Parathyroid adenoma (tissue), 2 donors: ENCODE data around the gene KIFC1.

Source experiments
- H2AFZ ChIP-seq: fragments of 300-600 bp; sonication (generic); one replicate; pipeline ENCODE4 v1.7.0; 2017; ENCODE audit warnings: antibody characterized with exemption, mild to moderate bottlenecking
- H3K27ac ChIP-seq: fragments of 300-600 bp; sonication (generic); one replicate; pipeline ENCODE4 v1.7.0; 2017
- H3K27me3 ChIP-seq: fragments of 300-600 bp; sonication (generic); one replicate; pipeline ENCODE4 v1.7.0; 2017; ENCODE audit warnings: low read length; ENCODE audit not compliant: control insufficient read depth, insufficient read depth
- H3K36me3 ChIP-seq: fragments of 300-600 bp; sonication (generic); one replicate; pipeline ENCODE4 v1.7.0; 2017; ENCODE audit warnings: low read length; ENCODE audit not compliant: control insufficient read depth, insufficient read depth
- H3K4me1 ChIP-seq: fragments of 300-600 bp; sonication (generic); one replicate; pipeline ENCODE4 v1.7.0; 2017; ENCODE audit warnings: control low read depth
- H3K4me2 ChIP-seq: fragments of 300-600 bp; sonication (generic); one replicate; pipeline ENCODE4 v1.7.0; 2017; ENCODE audit warnings: low read length
- H3K4me3 ChIP-seq: fragments of 300-600 bp; sonication (generic); one replicate; pipeline ENCODE4 v1.7.0; 2017; ENCODE audit warnings: low read depth, low read length
- H3K79me2 ChIP-seq: fragments of 300-600 bp; sonication (generic); one replicate; pipeline ENCODE4 v1.7.0; 2017; ENCODE audit warnings: control low read depth
- H3K9ac ChIP-seq: fragments of 300-600 bp; sonication (generic); one replicate; pipeline ENCODE4 v1.7.0; 2017; ENCODE audit warnings: mild to moderate bottlenecking
- H3K9me3 ChIP-seq: fragments of 300-600 bp; sonication (generic); one replicate; pipeline ENCODE4 v1.7.0; 2017; ENCODE audit warnings: low read length; ENCODE audit not compliant: control insufficient read depth
- TF ChIP-seq, protein P1 (sequence below): fragments of 300-600 bp; sonication (generic); IDR thresholded peaks from one replicate; pipeline ENCODE4 v1.7.0; 2017; ENCODE audit warnings: antibody characterized with exemption, mild to moderate bottlenecking
- donor health status: primary hyperparathyroidism.

Gene KIFC1

DNA sequence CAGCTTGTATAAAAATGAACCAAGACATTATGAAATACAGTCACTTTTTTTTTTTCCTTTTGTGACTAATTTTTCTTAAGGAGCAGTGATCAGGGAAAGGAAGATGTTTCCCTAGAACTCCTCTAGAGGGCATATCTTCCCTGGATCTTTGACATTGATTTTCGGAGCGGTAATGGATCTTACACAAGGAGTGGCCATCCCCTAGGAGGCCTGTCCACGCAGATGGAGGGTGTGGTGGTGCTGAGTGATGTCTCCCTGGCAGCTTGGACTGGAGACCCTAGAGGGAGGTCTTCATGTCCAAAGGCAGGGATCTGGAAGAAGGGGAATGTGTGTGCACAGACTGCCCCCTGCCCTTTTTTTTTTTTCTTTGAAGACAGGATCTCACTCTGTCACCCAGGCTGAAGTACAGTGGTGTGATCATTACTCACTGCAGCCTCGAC is 7.0 kb upstream of the KIFC1 start:
- H3K4me3 ChIP-seq = no peak overlapping the region
- no peaks in the 10 kb centered on the region for H3K36me3 ChIP-seq
- H3K9me3 ChIP-seq = no peaks in the 10 kb centered on the region
- H3K79me2 ChIP-seq = no peaks in the 10 kb centered on the region
- H2AFZ ChIP-seq = no peak overlapping the region
- TF ChIP-seq, protein P1, sequence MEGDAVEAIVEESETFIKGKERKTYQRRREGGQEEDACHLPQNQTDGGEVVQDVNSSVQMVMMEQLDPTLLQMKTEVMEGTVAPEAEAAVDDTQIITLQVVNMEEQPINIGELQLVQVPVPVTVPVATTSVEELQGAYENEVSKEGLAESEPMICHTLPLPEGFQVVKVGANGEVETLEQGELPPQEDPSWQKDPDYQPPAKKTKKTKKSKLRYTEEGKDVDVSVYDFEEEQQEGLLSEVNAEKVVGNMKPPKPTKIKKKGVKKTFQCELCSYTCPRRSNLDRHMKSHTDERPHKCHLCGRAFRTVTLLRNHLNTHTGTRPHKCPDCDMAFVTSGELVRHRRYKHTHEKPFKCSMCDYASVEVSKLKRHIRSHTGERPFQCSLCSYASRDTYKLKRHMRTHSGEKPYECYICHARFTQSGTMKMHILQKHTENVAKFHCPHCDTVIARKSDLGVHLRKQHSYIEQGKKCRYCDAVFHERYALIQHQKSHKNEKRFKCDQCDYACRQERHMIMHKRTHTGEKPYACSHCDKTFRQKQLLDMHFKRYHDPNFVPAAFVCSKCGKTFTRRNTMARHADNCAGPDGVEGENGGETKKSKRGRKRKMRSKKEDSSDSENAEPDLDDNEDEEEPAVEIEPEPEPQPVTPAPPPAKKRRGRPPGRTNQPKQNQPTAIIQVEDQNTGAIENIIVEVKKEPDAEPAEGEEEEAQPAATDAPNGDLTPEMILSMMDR = peak; percentile 39
- no peaks in the 10 kb centered on the region for H3K27me3 ChIP-seq
- no peak overlapping the region for H3K27ac ChIP-seq
- no peak overlapping the region for H3K4me2 ChIP-seq
- no peaks in the 10 kb centered on the region for H3K4me1 ChIP-seq
- no peak overlapping the region for H3K9ac ChIP-seq

GRCh38 chr6:33390173-33390572 is 1.4 kb upstream of the KIFC1 start:
- Histone ChIP-seq H3K27me3 (no peaks in the 10 kb centered on the region), H3K4me2 (no peak overlapping the region), H3K79me2 (no peaks in the 10 kb centered on the region), H3K9me3 (no peaks in the 10 kb centered on the region), H2AFZ (peak overlapping the region; percentile 96), H3K9ac (no peak overlapping the region), H3K27ac (peak overlapping the region; percentile 94), H3K36me3 (no peaks in the 10 kb centered on the region), H3K4me3 (no peak overlapping the region), H3K4me1 (peaks cover 12% of the 10 kb centered on the region)
- TF ChIP-seq, protein P1 = no peak

- Histone ChIP-seq H3K36me3 (no peaks in the 10 kb centered on the region), H3K4me3 (peak overlapping the region; percentile 52), H3K4me2 (peak overlapping the region; percentile 79), H3K27me3 (no peaks in the 10 kb centered on the region), H3K4me1 (peaks cover 12% of the 10 kb centered on the region), H3K79me2 (no peaks in the 10 kb centered on the region), H2AFZ (peak overlapping the region; percentile 96), H3K27ac (peak overlapping the region; percentile 94), H3K9me3 (no peaks in the 10 kb centered on the region), H3K9ac (no peak overlapping the region)
- TF ChIP-seq, protein P1 = no peak
Measured at GRCh38 chr6:33390767-33391277, 801 bp upstream of the KIFC1 start.

- H3K4me2 ChIP-seq = peak overlapping the region; percentile 79
- H3K9me3 ChIP-seq = no peaks in the 10 kb centered on the region
- no peak overlapping the region for H3K9ac ChIP-seq
- no peaks in the 10 kb centered on the region for H3K36me3 ChIP-seq
- H3K4me1 ChIP-seq = peaks cover 12% of the 10 kb centered on the region
- peak overlapping the region; percentile 71 for H2AFZ ChIP-seq
- no peaks in the 10 kb centered on the region for H3K79me2 ChIP-seq
- TF ChIP-seq, protein P1 = no peak
- H3K27ac ChIP-seq = peak overlapping the region; percentile 94
- H3K4me3 ChIP-seq = peak overlapping the region; percentile 47
- no peaks in the 10 kb centered on the region for H3K27me3 ChIP-seq
Measured at GRCh38 chr6:33391922-33392594, 435 bp downstream of the KIFC1 start.

DNA sequence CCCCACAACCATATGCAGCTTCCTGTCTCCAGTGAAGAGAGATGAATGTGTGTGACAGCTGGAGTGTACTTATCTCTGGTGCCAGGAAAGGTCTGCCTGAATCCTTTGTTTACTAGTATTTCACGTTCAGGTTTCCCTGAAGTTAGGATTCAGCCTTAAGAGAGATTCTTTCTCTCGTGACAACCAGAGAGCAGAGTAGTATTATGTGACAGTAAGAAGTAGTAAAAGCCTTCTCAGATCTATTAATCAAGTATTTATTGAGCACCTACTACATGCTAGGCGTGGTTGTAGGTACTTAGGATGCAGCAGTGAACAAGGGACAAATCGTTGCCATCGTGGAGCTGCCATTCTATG is 949 bp downstream of the KIFC1 start:
- Histone ChIP-seq H3K4me3 (no peak overlapping the region), H3K9me3 (no peaks in the 10 kb centered on the region), H2AFZ (peak overlapping the region; percentile 71), H3K79me2 (no peaks in the 10 kb centered on the region), H3K9ac (no peak overlapping the region), H3K27ac (no peak overlapping the region), H3K4me2 (peak overlapping the region; percentile 79), H3K27me3 (no peaks in the 10 kb centered on the region), H3K4me1 (peaks cover 12% of the 10 kb centered on the region), H3K36me3 (no peaks in the 10 kb centered on the region)
- TF ChIP-seq, protein P1 = no peak
